Tibial artery (tissue), 4 donors: ENCODE measurements around the gene BIRC2.

Source experiments
- DNase-seq, 2 donors: peaks; one replicate each; pipeline ENCODE4 v3.0.0-alpha.2; 2019
- H3K27ac ChIP-seq, 2 donors: fragments of 200-600 bp; sonication (generic) in 1 of 2; 1 replicate in 1 of 2; 2 replicates in 1 of 2; pipeline ENCODE4 v1.5.1; 2018 to 2019; ENCODE audit warnings: mild to moderate bottlenecking in 1 of 2
- H3K27me3 ChIP-seq, 2 donors: fragments of 200-600 bp; sonication (generic) in 1 of 2; one replicate each; pipeline versions ENCODE4 v1.5.1 to v1.6.0; 2016 to 2019
- H3K36me3 ChIP-seq, 3 donors: fragments of 200-600 bp; sonication (generic) in 2 of 3; one replicate each; pipeline ENCODE4 v1.5.1; 2016 to 2019; ENCODE audit warnings: mild to moderate bottlenecking in 2 of 3
- H3K4me1 ChIP-seq, 4 donors: fragments of 200-600 bp; sonication (generic) in 2 of 4; 1 replicate in 3 of 4; 2 replicates in 1 of 4; pipeline ENCODE4 v1.5.1; 2016 to 2019
- H3K4me3 ChIP-seq, 2 donors: fragments of 200-600 bp; sonication (generic) in 1 of 2; 1 replicate in 1 of 2; 2 replicates in 1 of 2; pipeline ENCODE4 v1.5.1; 2018 to 2019; ENCODE audit warnings: mild to moderate bottlenecking in 2 of 2
- H3K9me3 ChIP-seq, 3 donors: fragments of 200-600 bp; sonication (generic) in 1 of 3; one replicate each; pipeline ENCODE4 v1.5.1; 2016 to 2019
- CTCF ChIP-seq, 2 experiments: fragments of 200-600 bp in 1 of 2; fragments of 450-650 bp in 1 of 2; IDR thresholded peaks; one replicate each; pipeline ENCODE4 v1.5.1; 2017 to 2019; ENCODE audit warnings: antibody characterized with exemption in 2 of 2, mild to moderate bottlenecking in 1 of 2, moderate library complexity in 1 of 2
- intact Hi-C: fragments of 100-400 bp; cut with DNase I; formaldehyde crosslinking; loops from one replicate; pipeline ENCODE4 v1.15.0; 2023; ENCODE audit warnings: low total_unique reads

BIRC2 gene

GRCh38 chr11:102323542-102324251 lies 23.3 kb upstream of the BIRC2 start:
- Histone ChIP-seq H3K4me1 (peaks cover 0 to 10% (median 0%) of the 10 kb centered on the region in 4 donors), H3K9me3 (no peaks in the 10 kb centered on the region), H3K4me3 (no peak overlapping the region), H3K27ac (peak overlapping the region in 1 of 2 donors; percentile 22), H3K36me3 (peaks cover 0 to 11% (median 0%) of the 10 kb centered on the region in 3 donors), H3K27me3 (no peaks in the 10 kb centered on the region)
- no peak for TF ChIP-seq CTCF (IDR thresholded peaks at IDR 0.05)
- no peak for DNase-seq
- intact Hi-C loops = no loop called here

DNA sequence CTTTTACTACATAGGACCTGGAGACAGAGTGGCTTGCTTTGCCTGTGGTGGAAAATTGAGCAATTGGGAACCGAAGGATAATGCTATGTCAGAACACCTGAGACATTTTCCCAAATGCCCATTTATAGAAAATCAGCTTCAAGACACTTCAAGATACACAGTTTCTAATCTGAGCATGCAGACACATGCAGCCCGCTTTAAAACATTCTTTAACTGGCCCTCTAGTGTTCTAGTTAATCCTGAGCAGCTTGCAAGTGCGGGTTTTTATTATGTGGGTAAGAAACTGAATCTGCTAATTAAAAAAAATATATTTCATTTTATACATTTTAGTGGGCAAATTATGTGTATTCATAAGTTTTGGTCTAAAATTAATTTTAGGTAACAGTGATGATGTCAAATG lies 21.9 kb upstream of the BIRC2 start:
- H3K4me3 ChIP-seq = no peak overlapping the region
- peaks cover 0 to 23% (median 5%) of the 10 kb centered on the region in 3 donors for H3K36me3 ChIP-seq
- peaks cover 0 to 8% (median 0%) of the 10 kb centered on the region in 4 donors for H3K4me1 ChIP-seq
- H3K27ac ChIP-seq = no peak overlapping the region
- H3K9me3 ChIP-seq = no peaks in the 10 kb centered on the region
- H3K27me3 ChIP-seq = no peaks in the 10 kb centered on the region
- intact Hi-C loops = no loop called here
- no peak for DNase-seq
- no peak for TF ChIP-seq CTCF (IDR thresholded peaks at IDR 0.05)

DNA sequence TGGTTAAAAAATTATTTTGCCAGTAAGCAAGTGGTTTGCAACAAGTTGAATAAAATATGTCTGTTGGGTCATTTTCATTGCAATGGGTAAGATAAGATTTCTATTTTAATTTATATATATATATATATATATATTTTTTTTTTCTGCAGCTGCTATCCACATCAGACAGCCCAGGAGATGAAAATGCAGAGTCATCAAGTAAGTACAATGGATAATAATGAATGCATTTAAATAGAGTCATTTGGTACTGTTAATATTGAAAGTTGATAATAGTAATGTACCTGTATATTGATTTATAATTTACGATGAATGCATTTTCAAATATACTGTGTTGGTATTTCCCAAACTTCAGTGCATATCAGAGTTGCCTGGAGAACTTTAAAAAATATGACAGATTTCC lies 18.3 kb upstream of the BIRC2 start:
- H3K36me3 ChIP-seq = peaks cover 0 to 50% (median 5%) of the 10 kb centered on the region in 3 donors
- intact Hi-C loops = no loop called here
- no peak for DNase-seq
- no peaks in the 10 kb centered on the region for H3K27me3 ChIP-seq
- H3K9me3 ChIP-seq = no peaks in the 10 kb centered on the region
- no peak overlapping the region for H3K4me3 ChIP-seq
- no peak for TF ChIP-seq CTCF (IDR thresholded peaks at IDR 0.05)
- peaks cover 0 to 3% (median 0%) of the 10 kb centered on the region in 4 donors for H3K4me1 ChIP-seq
- no peak overlapping the region for H3K27ac ChIP-seq

- no peak overlapping the region for H3K27ac ChIP-seq
- TF ChIP-seq CTCF (IDR thresholded peaks at IDR 0.05) = no peak
- no peak for DNase-seq
- intact Hi-C loops = no loop called here
- no peaks in the 10 kb centered on the region for H3K9me3 ChIP-seq
- peaks cover 0 to 50% (median 5%) of the 10 kb centered on the region in 3 donors for H3K36me3 ChIP-seq
- H3K4me3 ChIP-seq = no peak overlapping the region
- no peaks in the 10 kb centered on the region for H3K4me1 ChIP-seq
- H3K27me3 ChIP-seq = no peaks in the 10 kb centered on the region
Measured at GRCh38 chr11:102330231-102330630, 16.8 kb upstream of the BIRC2 start.

GRCh38 chr11:102331341-102331740 lies 15.7 kb upstream of the BIRC2 start:
- peaks cover 0 to 52% (median 12%) of the 10 kb centered on the region in 3 donors for H3K36me3 ChIP-seq
- H3K4me3 ChIP-seq = no peak overlapping the region
- no peak overlapping the region for H3K27ac ChIP-seq
- TF ChIP-seq CTCF (IDR thresholded peaks at IDR 0.05) = no peak
- H3K4me1 ChIP-seq = no peaks in the 10 kb centered on the region
- intact Hi-C loops = no loop called here
- H3K27me3 ChIP-seq = no peaks in the 10 kb centered on the region
- no peak for DNase-seq
- H3K9me3 ChIP-seq = no peaks in the 10 kb centered on the region
